Activated naive CD8-positive, alpha-beta T cell treated with anti-CD3 and anti-CD28 coated beads, Interleukin-2, amount 50 U/mL, for 16 hours (primary cell): Measurements from ENCODE around the gene DNM1L.
A peak's percentile ranks its signal among the peaks of the same experiment; 100 is the strongest.

Experiments
- DNase-seq: peaks from one replicate; pipeline ENCODE4 v3.0.0-alpha.2; 2020; ENCODE audit warnings: low read depth, low spot score

DNM1L gene

DNA sequence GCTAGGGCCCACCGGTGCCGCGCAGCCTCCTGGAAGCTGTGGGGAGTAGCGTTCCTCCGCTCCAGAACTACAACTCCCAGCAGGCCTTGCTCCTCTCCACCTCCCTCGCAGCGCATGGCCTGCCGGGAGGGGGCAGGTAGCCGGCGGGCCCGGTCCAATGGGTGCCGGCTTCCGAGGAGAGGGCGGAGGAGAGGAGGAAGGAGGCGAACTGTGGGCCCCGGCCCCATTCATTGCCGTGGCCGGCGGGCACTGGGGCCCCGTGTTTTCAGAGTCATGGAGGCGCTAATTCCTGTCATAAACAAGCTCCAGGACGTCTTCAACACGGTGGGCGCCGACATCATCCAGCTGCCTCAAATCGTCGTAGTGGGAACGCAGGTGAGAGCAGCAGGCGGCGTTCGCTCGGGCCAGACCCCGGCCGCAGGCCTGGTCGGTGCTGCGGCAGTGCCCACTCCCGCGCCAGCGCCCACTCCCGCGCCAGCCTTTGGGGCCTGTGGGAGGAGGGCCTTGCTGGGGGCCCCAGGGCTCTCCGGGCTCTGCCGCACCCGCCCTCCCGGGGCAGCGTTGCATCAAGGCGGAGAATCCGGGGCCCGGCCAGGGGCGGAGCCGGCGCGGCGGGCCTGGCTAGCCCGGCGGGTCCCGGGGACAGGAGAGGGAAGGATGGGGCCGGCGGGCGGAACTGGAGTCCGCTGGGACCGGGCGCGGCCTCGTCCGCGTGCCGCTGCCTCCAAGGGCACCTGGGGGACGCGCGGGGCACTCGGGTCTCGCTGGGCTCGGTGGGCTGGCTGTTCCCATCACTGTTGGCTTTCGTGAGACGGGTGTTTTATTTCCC is at the start of gene DNM1L:
Gene DNM1L (plus strand): TSS at position 211 of the 829 bp plus-strand sequence. CDS start 63 bp downstream, at position 274.
- peak; percentile 82 for DNase-seq

DNA sequence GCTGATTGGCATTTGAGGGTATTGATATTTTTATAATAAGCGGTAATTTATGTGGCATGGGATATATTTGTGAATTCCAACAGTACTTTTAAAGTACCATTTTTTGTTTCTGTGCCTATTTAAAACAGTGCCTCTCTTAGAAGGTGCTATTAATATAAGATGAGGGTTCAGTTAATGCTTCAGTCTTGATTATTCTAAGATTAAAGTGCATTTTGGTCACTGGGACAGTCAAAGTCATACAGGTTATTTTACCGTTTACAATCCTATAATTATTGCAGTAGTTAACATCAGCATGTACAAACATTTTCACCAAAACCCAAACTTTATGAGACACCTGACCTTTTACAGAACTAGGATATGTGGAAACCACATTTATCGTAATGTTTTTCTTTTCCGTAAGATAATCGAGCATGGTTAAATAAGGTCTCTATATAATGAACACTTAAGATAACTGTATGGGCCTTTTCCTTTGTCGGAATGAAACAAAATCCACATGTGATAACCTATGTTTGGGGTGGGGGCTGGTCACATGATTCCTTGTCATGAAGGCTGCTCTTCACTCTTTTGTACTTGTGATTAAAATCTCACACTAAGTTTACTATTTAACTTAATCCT is 37.7 kb upstream of the DNM1L start:
- no peak for DNase-seq

DNA sequence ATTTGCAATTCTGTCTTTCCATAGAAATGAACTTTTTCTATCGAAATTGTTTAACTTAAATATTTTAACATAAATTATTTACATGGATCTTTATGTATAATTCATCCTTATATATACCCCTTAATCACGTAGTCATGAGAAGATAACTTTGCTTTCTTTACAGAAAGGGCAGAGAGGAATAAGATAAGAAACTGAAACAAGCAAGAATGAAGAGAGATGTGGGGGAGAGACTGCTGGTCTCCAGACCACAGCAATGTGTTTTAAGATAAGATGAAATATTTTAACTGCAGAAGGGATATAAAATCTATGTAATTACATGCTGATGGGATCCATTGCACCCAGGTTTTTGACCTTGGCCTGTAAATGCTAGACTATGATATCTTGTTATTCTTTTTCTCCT is 34.7 kb upstream of the DNM1L start:
- DNase-seq = no peak

- DNase-seq = no peak
Observed at GRCh38 chr12:32647275-32647674, 31.8 kb upstream of the DNM1L start.

- DNase-seq = no peak
Observed at GRCh38 chr12:32650508-32650907, 28.6 kb upstream of the DNM1L start.

- no peak for DNase-seq
Observed at GRCh38 chr12:32651151-32651955, 27.7 kb upstream of the DNM1L start.

GRCh38 chr12:32651956-32652210 is 27.2 kb upstream of the DNM1L start:
- DNase-seq = no peak

GRCh38 chr12:32659908-32660440 is 19.1 kb upstream of the DNM1L start:
- no peak for DNase-seq

DNA sequence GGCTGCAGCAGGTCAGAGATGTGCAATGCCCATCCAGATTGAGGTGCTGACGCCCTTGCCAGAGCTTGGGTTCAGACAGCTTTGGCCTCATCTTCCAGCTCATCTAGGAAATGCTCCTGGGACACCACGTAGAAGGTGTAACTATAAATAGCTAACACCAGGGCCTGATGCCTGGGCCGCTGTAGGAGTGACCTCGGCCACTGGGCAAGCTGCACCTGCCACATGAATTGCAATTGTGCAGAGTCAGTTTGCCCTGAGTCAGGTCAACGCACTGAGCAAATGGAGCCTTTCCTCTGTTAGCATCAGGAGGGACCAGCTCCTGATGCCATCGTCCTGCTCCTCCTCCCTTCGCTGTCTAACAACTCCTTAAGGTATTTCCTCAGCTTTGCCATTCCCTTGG is 17.4 kb upstream of the DNM1L start:
- DNase-seq = no peak

GRCh38 chr12:32662665-32663064 is 16.4 kb upstream of the DNM1L start:
- no peak for DNase-seq

DNA sequence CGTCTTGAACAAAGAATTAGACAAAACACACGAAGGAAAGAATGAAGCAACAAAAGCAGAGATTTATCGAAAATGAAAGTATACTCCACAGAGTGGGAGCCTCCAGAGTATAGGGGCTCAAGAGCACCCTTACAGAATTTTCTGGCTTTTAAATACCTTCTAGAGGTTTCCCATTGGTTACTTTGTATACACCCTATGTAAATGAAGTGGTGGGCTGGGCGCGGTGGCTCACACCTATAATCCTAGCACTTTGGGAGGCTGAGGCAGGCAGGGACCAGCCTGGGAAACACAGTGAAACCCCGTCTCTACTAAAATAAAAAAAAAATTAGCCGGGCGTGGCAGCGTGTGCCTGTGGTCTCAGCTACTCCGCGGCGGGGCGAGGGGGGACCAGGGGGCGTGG is 13.1 kb upstream of the DNM1L start:
- DNase-seq = no peak

- DNase-seq = no peak
Observed at GRCh38 chr12:32669584-32669983, 9.5 kb upstream of the DNM1L start.

DNA sequence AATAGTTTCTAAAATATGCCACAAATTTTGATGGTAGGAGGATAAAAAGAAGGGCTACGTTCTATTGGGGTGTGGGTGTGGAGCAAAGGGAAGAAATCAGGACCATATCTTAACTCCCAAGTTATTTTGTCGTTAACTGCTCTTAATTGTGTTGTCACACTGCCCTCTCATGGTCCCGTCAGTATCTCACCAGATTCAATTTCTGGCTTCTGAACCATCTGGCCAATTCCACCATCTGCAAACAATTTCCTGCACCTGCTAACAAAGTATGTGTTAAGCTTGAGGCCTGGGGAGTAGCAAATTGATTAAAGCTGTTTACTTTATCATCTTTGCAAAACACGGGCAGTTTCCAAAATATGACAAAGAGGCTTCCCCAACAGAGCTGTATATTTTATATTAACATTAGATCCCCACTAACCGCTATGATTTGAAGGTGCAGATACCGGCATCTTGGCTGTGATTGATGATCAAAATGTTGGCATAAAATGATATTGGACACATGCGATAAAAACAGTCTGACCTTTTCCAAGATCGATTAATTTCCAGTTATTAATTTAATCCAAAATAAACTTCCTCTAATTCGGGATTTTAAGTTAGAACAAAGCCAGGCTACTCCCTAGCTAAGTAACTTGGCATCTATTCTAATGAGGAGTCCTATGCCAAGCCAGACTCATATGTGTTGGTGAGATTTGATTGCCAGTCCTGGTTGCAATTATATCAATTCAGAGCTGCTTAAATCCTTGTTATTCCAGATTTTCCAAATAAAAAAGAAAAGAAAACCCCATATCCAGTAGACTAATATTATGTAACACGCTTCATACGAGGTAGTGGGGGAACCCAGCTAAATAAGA is 6.9 kb upstream of the DNM1L start:
- DNase-seq = no peak

- DNase-seq = no peak
Observed at GRCh38 chr12:32679920-32680237, 778 bp downstream of the DNM1L start.

GRCh38 chr12:32680787-32681186 is 1.7 kb downstream of the DNM1L start:
- DNase-seq = no peak

- no peak for DNase-seq
Observed at GRCh38 chr12:32681272-32681671, 2.2 kb downstream of the DNM1L start.

DNA sequence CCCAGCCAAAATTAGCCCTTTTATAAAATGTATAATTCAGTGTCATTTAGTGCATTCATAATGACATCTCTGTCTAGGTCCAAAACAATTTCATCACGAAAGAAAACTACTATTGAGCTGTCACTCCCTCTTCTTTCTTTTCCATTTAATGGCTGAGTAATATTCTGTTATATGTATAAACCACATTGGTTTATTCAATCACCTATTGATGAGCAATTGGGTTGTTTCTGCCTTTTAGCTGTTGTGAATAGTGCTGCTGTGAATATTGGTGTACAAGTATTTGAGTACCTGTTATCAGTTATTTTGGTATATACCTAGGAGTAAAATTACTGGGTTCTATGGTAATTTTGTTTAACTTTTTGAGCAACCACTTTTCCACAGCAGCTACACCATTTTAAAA is 7.2 kb downstream of the DNM1L start:
- no peak for DNase-seq

GRCh38 chr12:32688786-32689185 is 9.7 kb downstream of the DNM1L start:
- no peak for DNase-seq

- DNase-seq = no peak
Observed at GRCh38 chr12:32690927-32691326, 11.8 kb downstream of the DNM1L start.

DNA sequence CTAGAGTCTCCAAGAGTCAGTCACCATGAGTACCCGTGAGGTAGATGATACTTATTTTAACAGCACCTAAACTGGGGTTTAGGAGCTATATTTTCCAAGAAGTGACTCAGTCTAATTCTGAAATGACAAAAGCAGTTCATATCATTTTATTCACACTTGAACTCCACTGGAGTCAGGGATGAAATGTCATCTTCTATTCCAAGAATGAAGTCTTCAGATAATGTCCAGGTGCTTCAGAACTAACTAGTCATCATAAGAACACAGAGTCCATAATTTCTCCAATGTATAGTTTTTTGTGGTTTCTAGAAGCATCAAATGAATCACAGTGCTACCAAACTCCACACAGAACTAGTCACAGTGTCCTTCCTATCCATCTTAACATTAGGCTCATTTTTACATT is 13.3 kb downstream of the DNM1L start:
- DNase-seq = no peak

DNA sequence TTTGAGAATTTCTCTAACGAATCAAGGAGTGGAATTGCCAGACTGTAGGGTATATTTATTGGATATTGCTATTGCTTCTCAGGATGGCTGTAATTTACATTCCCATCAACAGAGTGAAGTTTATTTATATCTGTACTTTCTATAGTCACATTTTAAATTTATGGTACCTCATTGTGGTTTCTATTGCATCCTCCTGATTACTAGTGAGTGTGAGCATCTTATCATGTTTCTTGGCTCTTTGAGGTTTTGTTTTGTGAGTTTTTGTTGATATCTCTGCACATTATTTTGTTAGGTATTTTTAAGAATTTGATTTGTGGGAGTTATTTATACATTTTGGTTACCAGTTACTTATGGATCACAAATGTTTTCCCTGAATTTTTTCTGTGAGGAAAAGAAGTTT is 13.9 kb downstream of the DNM1L start:
- DNase-seq = no peak

GRCh38 chr12:32695787-32696186 is 16.7 kb downstream of the DNM1L start:
- no peak for DNase-seq
